ENCODE results near the gene EPHA7. TPM values are rescaled to one million over a fixed set of nuclear protein-coding genes. Genes with fewer than 3 reads are reported as not detected.

EPHA7 gene
- total and polyA plus RNA-seq, 12 donors: under 0.01 to 1.3 (median 0.14) TPM; not detected in 1

DNA sequence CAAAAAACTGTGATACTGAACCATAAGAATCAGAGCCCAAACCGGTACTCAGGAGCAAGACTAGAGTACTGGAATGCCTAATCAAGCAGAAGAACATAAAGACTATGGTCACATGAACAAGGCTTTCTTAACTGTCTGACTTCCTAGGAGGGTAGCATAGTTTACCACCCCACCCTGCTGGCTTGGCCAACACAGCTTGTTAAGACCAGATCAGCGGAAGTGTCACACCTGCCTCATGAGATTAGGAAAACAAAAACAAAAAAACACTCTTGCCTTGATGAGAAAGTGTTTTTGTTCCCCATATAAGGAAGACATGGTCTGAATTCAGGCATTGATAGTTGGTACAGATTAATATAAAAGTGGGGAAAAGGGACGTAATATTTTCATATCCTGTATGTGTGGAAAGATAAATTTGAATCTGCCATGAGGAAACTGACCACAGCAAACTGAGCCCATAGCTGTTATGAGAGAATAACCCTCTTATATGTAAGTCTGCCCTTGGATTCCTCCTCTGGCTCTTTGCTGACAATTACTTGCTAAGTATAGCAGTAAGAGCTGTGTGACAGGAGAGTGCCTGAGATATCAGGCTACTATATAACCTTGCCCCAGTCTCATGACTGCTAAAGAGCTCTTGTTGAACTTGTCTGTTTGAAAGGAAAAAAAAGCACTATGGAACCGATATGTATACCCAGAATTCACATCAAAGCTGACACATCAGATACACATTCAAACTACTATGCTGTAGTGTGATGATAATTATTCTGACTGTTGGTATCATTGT lies 197.1 kb downstream of the EPHA7 start:
- H3K36me3 ChIP-seq (replicated peaks in 1 of 2): no peaks in the 10 kb centered on the region
- H3K4me1 ChIP-seq (replicated peaks in 1 of 2): no peaks in the 10 kb centered on the region
- H3K27me3 ChIP-seq: no peaks in the 10 kb centered on the region
- H3K4me3 ChIP-seq: no peak overlapping the region
- 63 to 76% (median 67%) methylated on average over 4 of the region's 4 CpGs for WGBS, 4 donors
- TF ChIP-seq POLR2A (IDR thresholded peaks at IDR 0.05): no peak
- TF ChIP-seq, protein P1, sequence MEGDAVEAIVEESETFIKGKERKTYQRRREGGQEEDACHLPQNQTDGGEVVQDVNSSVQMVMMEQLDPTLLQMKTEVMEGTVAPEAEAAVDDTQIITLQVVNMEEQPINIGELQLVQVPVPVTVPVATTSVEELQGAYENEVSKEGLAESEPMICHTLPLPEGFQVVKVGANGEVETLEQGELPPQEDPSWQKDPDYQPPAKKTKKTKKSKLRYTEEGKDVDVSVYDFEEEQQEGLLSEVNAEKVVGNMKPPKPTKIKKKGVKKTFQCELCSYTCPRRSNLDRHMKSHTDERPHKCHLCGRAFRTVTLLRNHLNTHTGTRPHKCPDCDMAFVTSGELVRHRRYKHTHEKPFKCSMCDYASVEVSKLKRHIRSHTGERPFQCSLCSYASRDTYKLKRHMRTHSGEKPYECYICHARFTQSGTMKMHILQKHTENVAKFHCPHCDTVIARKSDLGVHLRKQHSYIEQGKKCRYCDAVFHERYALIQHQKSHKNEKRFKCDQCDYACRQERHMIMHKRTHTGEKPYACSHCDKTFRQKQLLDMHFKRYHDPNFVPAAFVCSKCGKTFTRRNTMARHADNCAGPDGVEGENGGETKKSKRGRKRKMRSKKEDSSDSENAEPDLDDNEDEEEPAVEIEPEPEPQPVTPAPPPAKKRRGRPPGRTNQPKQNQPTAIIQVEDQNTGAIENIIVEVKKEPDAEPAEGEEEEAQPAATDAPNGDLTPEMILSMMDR (IDR thresholded peaks at IDR 0.05): no peak
- no peaks in the 10 kb centered on the region for H3K9me3 ChIP-seq (replicated peaks in 1 of 3)
- intact Hi-C loops (cut with DNase I): no loop called here
- no peak for DNase-seq
- H3K27ac ChIP-seq: no peak overlapping the region

DNA sequence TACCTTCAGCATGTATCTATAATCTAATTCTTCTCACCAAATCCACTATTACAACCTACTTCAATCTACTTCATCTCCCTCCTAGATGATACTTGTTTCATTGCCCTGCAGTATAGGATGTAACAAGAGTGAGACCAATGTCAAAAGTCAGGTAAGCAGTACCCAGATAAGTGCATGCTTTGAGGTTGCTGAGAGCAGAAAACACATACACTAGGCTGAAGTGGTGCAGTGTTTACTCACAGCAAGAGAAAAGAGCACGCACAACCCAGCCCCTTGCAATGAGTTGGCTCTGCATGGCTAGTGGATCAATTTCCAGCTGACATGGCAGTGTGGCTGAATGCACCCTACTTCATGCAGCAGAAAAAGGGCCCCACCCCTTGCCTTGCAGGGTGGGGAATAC lies 199.9 kb downstream of the EPHA7 start:
- Histone ChIP-seq H3K27ac (no peak overlapping the region), H3K36me3 (replicated peaks in 1 of 2) (no peaks in the 10 kb centered on the region), H3K4me1 (replicated peaks in 1 of 2) (no peaks in the 10 kb centered on the region), H3K4me3 (no peak overlapping the region), H3K9me3 (replicated peaks in 1 of 3) (no peaks in the 10 kb centered on the region), H3K27me3 (no peaks in the 10 kb centered on the region)
- DNase-seq: no peak
- WGBS, 4 donors: 79 to 100% (median 88%) methylated on average over 1 of the region's 1 CpG
- intact Hi-C loops (cut with DNase I): no loop called here
- TF ChIP-seq POLR2A (IDR thresholded peaks at IDR 0.05): no peak
- TF ChIP-seq, protein P1 (IDR thresholded peaks at IDR 0.05): no peak

DNA sequence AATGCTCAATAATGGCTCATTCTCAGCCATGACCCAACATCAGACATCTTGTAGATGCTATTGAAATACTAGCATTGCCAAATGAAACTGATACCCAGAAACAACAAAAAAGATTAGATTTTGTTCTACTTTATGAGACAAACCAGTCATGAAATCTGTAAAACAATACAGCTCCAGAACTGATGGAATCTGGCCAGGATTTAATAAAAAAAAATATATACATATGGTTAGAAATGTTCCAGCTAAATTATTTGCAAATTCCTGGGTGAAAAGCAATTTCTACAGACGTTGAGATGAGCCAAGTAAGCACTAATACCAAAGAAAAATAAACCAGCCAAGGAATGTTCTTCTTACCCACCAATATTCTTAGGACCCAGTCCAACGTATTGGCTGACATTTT lies 201.3 kb downstream of the EPHA7 start:
- H3K4me1 ChIP-seq (replicated peaks in 1 of 2): no peaks in the 10 kb centered on the region
- no peak overlapping the region for H3K4me3 ChIP-seq
- no peaks in the 10 kb centered on the region for H3K27me3 ChIP-seq
- WGBS, 4 donors: 30 to 45% (median 31%) methylated on average over 2 of the region's 2 CpGs
- intact Hi-C loops (cut with DNase I): no loop called here
- no peak for DNase-seq
- H3K27ac ChIP-seq: no peak overlapping the region
- TF ChIP-seq, protein P1 (IDR thresholded peaks at IDR 0.05): no peak
- TF ChIP-seq POLR2A (IDR thresholded peaks at IDR 0.05): no peak
- no peaks in the 10 kb centered on the region for H3K36me3 ChIP-seq (replicated peaks in 1 of 2)
- no peaks in the 10 kb centered on the region for H3K9me3 ChIP-seq (replicated peaks in 1 of 3)

DNA sequence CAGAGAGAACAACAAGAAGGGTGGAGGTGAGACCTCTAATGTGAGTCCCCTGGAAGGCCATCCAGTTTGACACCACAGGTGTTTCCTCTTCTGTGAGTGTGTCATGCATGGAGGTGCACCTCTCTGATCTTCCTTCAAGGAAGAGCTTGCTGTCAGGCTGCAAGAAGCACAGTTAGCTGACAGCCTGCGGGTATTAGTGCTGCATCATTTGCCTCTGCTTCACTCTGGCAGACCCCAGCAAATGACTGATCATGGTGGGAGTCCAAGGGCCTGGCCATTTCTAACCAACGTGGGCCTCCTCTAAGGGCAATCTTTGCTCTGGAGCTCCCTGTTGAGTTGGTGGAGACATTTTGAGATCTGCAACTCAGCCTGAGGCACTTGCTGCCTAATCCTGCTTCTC lies 206.3 kb downstream of the EPHA7 start:
- Histone ChIP-seq H3K9me3 (replicated peaks in 1 of 3) (no peaks in the 10 kb centered on the region), H3K4me1 (replicated peaks in 1 of 2) (no peaks in the 10 kb centered on the region), H3K27me3 (no peaks in the 10 kb centered on the region), H3K36me3 (replicated peaks in 1 of 2) (no peaks in the 10 kb centered on the region), H3K27ac (no peak overlapping the region), H3K4me3 (no peak overlapping the region)
- no peak for DNase-seq
- TF ChIP-seq POLR2A (IDR thresholded peaks at IDR 0.05): no peak
- TF ChIP-seq, protein P1 (IDR thresholded peaks at IDR 0.05): no peak
- 58 to 83% (median 63%) methylated on average over 2 of the region's 2 CpGs for WGBS, 4 donors
- intact Hi-C loops (cut with DNase I): no loop called here
